ENCODE measurements around the gene SMARCC2.

The SMARCC2 gene

GRCh38 chr12:56189099-56189917, at the start of gene SMARCC2:
Gene SMARCC2 (minus strand): TSS chr12:56189483. CDS start chr12:56189461, 22 bp downstream.
- DNase-seq, result peak; percentile 84

- no peak for DNase-seq
These were observed 48.3 kb upstream of the SMARCC2 start for GRCh38 chr12:56237552-56237951.

GRCh38 chr12:56236985-56237384, 47.7 kb upstream of the SMARCC2 start:
- no peak for DNase-seq

GRCh38 chr12:56236091-56236490, 46.8 kb upstream of the SMARCC2 start:
- DNase-seq, result no peak

- no peak for DNase-seq
These were observed 45.6 kb upstream of the SMARCC2 start for GRCh38 chr12:56234746-56235436.

- DNase-seq, result no peak
These were observed 41.9 kb upstream of the SMARCC2 start for GRCh38 chr12:56231184-56231582.

- DNase-seq, result no peak
These were observed 41.3 kb upstream of the SMARCC2 start for GRCh38 chr12:56230432-56231183.

- no peak for DNase-seq
These were observed 40.7 kb upstream of the SMARCC2 start, which contains the start of gene SLC39A5 for GRCh38 chr12:56229916-56230431. Gene SLC39A5 (plus strand): TSS chr12:56230051. CDS start chr12:56231275, 1,224 bp downstream.

GRCh38 chr12:56229082-56229481, 39.8 kb upstream of the SMARCC2 start:
- no peak for DNase-seq

GRCh38 chr12:56224954-56225353, 35.7 kb upstream of the SMARCC2 start:
- no peak for DNase-seq

- peak; percentile 97 for DNase-seq
These were observed 34.9 kb upstream of the SMARCC2 start, which contains the start of gene NABP2 for GRCh38 chr12:56224102-56224701. Gene NABP2 (plus strand): TSS chr12:56224342. CDS start chr12:56224857, 515 bp downstream.

- no peak for DNase-seq
These were observed 34.4 kb upstream of the SMARCC2 start for GRCh38 chr12:56223571-56224101.

GRCh38 chr12:56222531-56222895, 33.2 kb upstream of the SMARCC2 start:
- DNase-seq, result no peak

- peak; percentile 95 for DNase-seq
These were observed 32.7 kb upstream of the SMARCC2 start, which contains the start of gene RNF41 for GRCh38 chr12:56221757-56222530. Gene RNF41 (minus strand): TSS chr12:56221922. CDS start chr12:56214047, 7,875 bp downstream.

GRCh38 chr12:56221232-56221756, 32.0 kb upstream of the SMARCC2 start:
- no peak for DNase-seq

- no peak for DNase-seq
These were observed 31.4 kb upstream of the SMARCC2 start for GRCh38 chr12:56220611-56221231.

GRCh38 chr12:56219840-56220239, 30.6 kb upstream of the SMARCC2 start:
- no peak for DNase-seq

GRCh38 chr12:56216461-56216860, 27.2 kb upstream of the SMARCC2 start:
- DNase-seq, result no peak

GRCh38 chr12:56213878-56214277, 24.6 kb upstream of the SMARCC2 start:
- no peak for DNase-seq

GRCh38 chr12:56212361-56212760, 23.1 kb upstream of the SMARCC2 start:
- no peak for DNase-seq

- DNase-seq, result no peak
These were observed 18.7 kb upstream of the SMARCC2 start for GRCh38 chr12:56208006-56208405.
